Gastroesophageal sphincter (tissue), 4 donors: ENCODE data around the gene PRKG1. TPM values are rescaled to one million over a fixed set of nuclear protein-coding genes. Genes with fewer than 3 reads are reported as not detected.

Experiments
- ATAC-seq: fragments of 150-250 bp; one replicate; pipeline ENCODE4 v1.9.1; 2016; ENCODE audit warnings: mild to moderate bottlenecking, moderate library complexity
- H3K27ac ChIP-seq, 4 donors: fragments of 200-600 bp; sonication (generic) in 3 of 4; 1 replicate in 3 of 4; 2 replicates in 1 of 4; pipeline ENCODE4 v1.5.1; 2016 to 2019
- H3K27me3 ChIP-seq: fragments of 200-600 bp; sonication (generic); one replicate; pipeline ENCODE4 v1.5.1; 2019
- H3K36me3 ChIP-seq, 2 donors: fragments of 200-600 bp; sonication (generic); one replicate each; pipeline ENCODE4 v1.5.1; 2019; ENCODE audit warnings: control low read depth in 1 of 2
- H3K4me1 ChIP-seq, 3 donors: fragments of 200-600 bp; sonication (generic); 1 replicate in 2 of 3; 2 replicates in 1 of 3; pipeline ENCODE4 v1.5.1; 2016 to 2019; ENCODE audit warnings: control low read depth in 2 of 3
- H3K4me3 ChIP-seq, 2 donors: fragments of 200-600 bp; sonication (generic); one replicate each; pipeline ENCODE4 v1.5.1; 2019; ENCODE audit warnings: mild to moderate bottlenecking in 1 of 2, moderate library complexity in 1 of 2
- H3K9me3 ChIP-seq, 3 donors: fragments of 200-600 bp; sonication (generic); one replicate each; pipeline ENCODE4 v1.5.1; 2017 to 2019; ENCODE audit warnings: control low read depth in 2 of 3
- CTCF ChIP-seq, 4 experiments: fragments of 200-600 bp in 2 of 4; fragments of 450-650 bp in 2 of 4; sonication (generic) in 1 of 4; IDR thresholded peaks; one replicate each; pipeline ENCODE4 v1.5.1; 2017 to 2019; ENCODE audit warnings: antibody characterized with exemption in 4 of 4, mild to moderate bottlenecking in 2 of 4, moderate library complexity in 2 of 4
- EP300 ChIP-seq: sonication (generic); formaldehyde crosslinking; IDR thresholded peaks from one replicate; pipeline ENCODE4 v1.6.1; 2017; ENCODE audit warnings: antibody characterized with exemption, mild to moderate bottlenecking
- POLR2A ChIP-seq, 2 donors: fragments of 450-650 bp; IDR thresholded peaks; one replicate each; pipeline ENCODE4 v1.6.1; 2017; ENCODE audit warnings: antibody characterized with exemption in 2 of 2, mild to moderate bottlenecking in 2 of 2, moderate library complexity in 1 of 2
- POLR2AphosphoS5 ChIP-seq: sonication (generic); formaldehyde crosslinking; IDR thresholded peaks from one replicate; pipeline ENCODE4 v1.6.1; 2017; ENCODE audit warnings: antibody characterized with exemption
- WGBS, 2 donors: methylation state at CpG; one replicate each; pipeline ENCODE4 v1.1.5; 2018; ENCODE audit warnings: low coverage in 1 of 2; 5-methylcytosine and 5-hydroxymethylcytosine counted together
- total RNA-seq, 4 donors: library from RNA; depleted of rRNA; stranded (reverse); fragments of >200 nt; gene quantifications; one replicate each; pipeline ENCODE4 v1.1.0, GENCODE V29; 2016

PRKG1 gene
- total RNA-seq, 4 donors from 2014 or later, result 27.5 to 73.2 (median 39.2) TPM

- Histone ChIP-seq H3K27ac (no peak overlapping the region), H3K4me3 (no peak overlapping the region), H3K36me3 (no peaks in the 10 kb centered on the region), H3K27me3 (no peaks in the 10 kb centered on the region), H3K4me1 (peaks cover 0 to 9% (median 0%) of the 10 kb centered on the region in 3 donors), H3K9me3 (no peaks in the 10 kb centered on the region)
- ATAC-seq, result no peak
- TF ChIP-seq CTCF (IDR thresholded peaks at IDR 0.05) (no peak), POLR2A (IDR thresholded peaks at IDR 0.05) (no peak), EP300 (no peak)
- WGBS, 2 donors, result 87 to 88% methylated on average over 5 of the region's 5 CpGs
Measured at GRCh38 chr10:52110576-52110975, 1036.3 kb downstream of the PRKG1 start.

GRCh38 chr10:52111101-52111891 is 1037.0 kb downstream of the PRKG1 start:
- ATAC-seq, result no peak
- WGBS, 2 donors, result 35 to 55% methylated on average over 3 of the region's 3 CpGs
- no peaks in the 10 kb centered on the region for H3K36me3 ChIP-seq
- H3K27me3 ChIP-seq, result no peaks in the 10 kb centered on the region
- no peak overlapping the region for H3K27ac ChIP-seq
- no peak overlapping the region for H3K4me3 ChIP-seq
- TF ChIP-seq POLR2AphosphoS5 (no peak), CTCF (IDR thresholded peaks at IDR 0.05) (no peak), POLR2A (IDR thresholded peaks at IDR 0.05) (no peak), EP300 (no peak)
- H3K9me3 ChIP-seq, result no peaks in the 10 kb centered on the region
- peaks cover 0 to 2% (median 0%) of the 10 kb centered on the region in 3 donors for H3K4me1 ChIP-seq

- no peaks in the 10 kb centered on the region for H3K4me1 ChIP-seq
- H3K9me3 ChIP-seq, result no peaks in the 10 kb centered on the region
- no peak overlapping the region for H3K27ac ChIP-seq
- no peak for ATAC-seq
- TF ChIP-seq POLR2AphosphoS5 (no peak), POLR2A (IDR thresholded peaks at IDR 0.05) (no peak), CTCF (IDR thresholded peaks at IDR 0.05) (no peak), EP300 (no peak)
- 94 to 100% methylated on average over 1 to 3 of the region's 3 CpGs for WGBS, 2 donors
- H3K36me3 ChIP-seq, result no peaks in the 10 kb centered on the region
- H3K4me3 ChIP-seq, result no peak overlapping the region
- H3K27me3 ChIP-seq, result no peaks in the 10 kb centered on the region
Measured at GRCh38 chr10:52115823-52116222, 1041.5 kb downstream of the PRKG1 start.

- no peaks in the 10 kb centered on the region for H3K27me3 ChIP-seq
- H3K4me3 ChIP-seq, result no peak overlapping the region
- no peaks in the 10 kb centered on the region for H3K36me3 ChIP-seq
- H3K27ac ChIP-seq, result no peak overlapping the region
- TF ChIP-seq CTCF (IDR thresholded peaks at IDR 0.05) (no peak), POLR2AphosphoS5 (no peak), EP300 (no peak), POLR2A (IDR thresholded peaks at IDR 0.05) (no peak)
- H3K4me1 ChIP-seq, result peaks cover 0 to 4% (median 0%) of the 10 kb centered on the region in 3 donors
- no peaks in the 10 kb centered on the region for H3K9me3 ChIP-seq
- no peak for ATAC-seq
Measured at GRCh38 chr10:52119507-52119906, 1045.2 kb downstream of the PRKG1 start.

GRCh38 chr10:52121688-52122087 is 1047.4 kb downstream of the PRKG1 start:
- Histone ChIP-seq H3K27me3 (no peaks in the 10 kb centered on the region), H3K36me3 (no peaks in the 10 kb centered on the region), H3K9me3 (no peaks in the 10 kb centered on the region), H3K27ac (no peak overlapping the region), H3K4me3 (no peak overlapping the region), H3K4me1 (peaks cover 0 to 4% (median 0%) of the 10 kb centered on the region in 3 donors)
- TF ChIP-seq POLR2A (IDR thresholded peaks at IDR 0.05) (no peak), CTCF (IDR thresholded peaks at IDR 0.05) (no peak), POLR2AphosphoS5 (no peak), EP300 (no peak)
- ATAC-seq, result no peak
- WGBS, 2 donors, result 56 to 79% methylated on average over 4 of the region's 4 CpGs
